K562 (cell line): ENCODE measurements around the gene GABARAP. TPM values are rescaled to one million over a fixed set of nuclear protein-coding genes. Genes with fewer than 3 reads are reported as not detected.

Experiments used
- ATF7 ChIP-seq: fragments of 450-650 bp; IDR thresholded peaks from 2 replicates; pipeline ENCODE4 v1.7.1; 2014; ENCODE audit warnings: mild to moderate bottlenecking, moderate library complexity
- E2F1 ChIP-seq: sonication (generic); formaldehyde crosslinking; IDR thresholded peaks from 2 replicates; pipeline ENCODE4 v1.8.1; 2023; ENCODE audit warnings: mild to moderate bottlenecking, missing genetic modification reagents, moderate library complexity
- HEY1 ChIP-seq: fragments of 250-450 bp; sonication (Bioruptor Pico); IDR thresholded peaks from 2 replicates; pipeline ENCODE4 v1.5.0; 2020; ENCODE audit warnings: mild to moderate bottlenecking, moderate library complexity, borderline replicate concordance
- L3MBTL2 ChIP-seq: fragments of 450-650 bp; IDR thresholded peaks from 2 replicates; pipeline ENCODE4 v1.6.1; 2016; ENCODE audit warnings: mild to moderate bottlenecking, moderate library complexity
- MCM3 ChIP-seq: fragments of 450-650 bp; IDR thresholded peaks from 2 replicates; pipeline ENCODE4 v1.6.1; 2016
- NEUROD1 ChIP-seq: fragments of 150-350 bp; IDR thresholded peaks from 2 replicates; pipeline ENCODE4 v1.6.1; 2014; ENCODE audit warnings: borderline replicate concordance, low read length, low read depth; ENCODE audit not compliant: partially characterized antibody
- NR3C1 ChIP-seq: sonication (generic); formaldehyde crosslinking; IDR thresholded peaks from 2 replicates; pipeline ENCODE4 v1.8.1; 2022; ENCODE audit warnings: missing genetic modification reagents
- OTX1 ChIP-seq: fragments of 450-650 bp; formaldehyde crosslinking; IDR thresholded peaks from 2 replicates; pipeline ENCODE4 v1.4.0; 2022; ENCODE audit warnings: mild to moderate bottlenecking
- RFX5 ChIP-seq: IDR thresholded peaks from 2 replicates; pipeline ENCODE4 v1.6.1; 2011; ENCODE audit warnings: low read depth, mild to moderate bottlenecking, improper control_type of control experiment, low read length
- SNRNP70 ChIP-seq: fragments of 200-400 bp; formaldehyde crosslinking; optimal IDR thresholded peaks from 2 replicates; pipeline ENCODE3; 2017; ENCODE audit warnings: low read depth, low read length
- XRCC4 ChIP-seq: IDR thresholded peaks from one replicate; pipeline ENCODE4 v1.6.1; 2011; ENCODE audit not compliant: insufficient read depth, insufficient read length; ENCODE audit errors: extremely low read depth
- XRCC5 ChIP-seq: fragments of 200-400 bp; formaldehyde crosslinking; IDR thresholded peaks from 2 replicates; pipeline ENCODE4 v1.6.1; 2017; ENCODE audit warnings: low read depth, mild to moderate bottlenecking, low read length
- ZBTB12 ChIP-seq: fragments of 250-450 bp; sonication (Bioruptor Pico); IDR thresholded peaks from 2 replicates; pipeline ENCODE4 v1.4.0; 2020
- ZC3H11A ChIP-seq: IDR thresholded peaks from 2 replicates; pipeline ENCODE4 v1.6.1; 2012; ENCODE audit warnings: low read depth, low read length, improper control_type of control experiment
- ZNF561 ChIP-seq: fragments of 450-650 bp; formaldehyde crosslinking; conservative IDR thresholded peaks from 2 replicates; pipeline ENCODE4 v1.4.0; 2020; ENCODE audit warnings: mild to moderate bottlenecking, moderate library complexity
- ZZZ3 ChIP-seq: fragments of 450-650 bp; IDR thresholded peaks from 2 replicates; pipeline ENCODE4 v1.6.1; 2016; ENCODE audit warnings: antibody characterized with exemption, mild to moderate bottlenecking, moderate library complexity
- polyA plus RNA-seq, 8 experiments: library from polyadenylated mRNA; depleted of rRNA in 4 of 8; stranded (reverse) in 5 of 8; unstranded in 3 of 8; fragments of >200 nt; fragmentation: Nextera tagmentation in 2 of 8; fragmentation: Illumina TruSeq in 1 of 8; extraction: Ambion mirVana in 2 of 8; extraction: Trizol in 1 of 8; gene quantifications; 2 replicates each; pipeline versions ENCODE4 v1.2.1 to v1.2.3, GENCODE V29; 2011 to 2014; ENCODE audit warnings: inconsistent platforms in 1 of 8, missing spikeins in 1 of 8
- total RNA-seq, 7 experiments: library from RNA; depleted of rRNA in 6 of 7; stranded (reverse); fragments of >200 nt in 6 of 7; fragmentation: Illumina TruSeq in 2 of 7; extraction: Trizol in 2 of 7; gene quantifications; 2 replicates each; pipeline versions ENCODE4 v1.2.1 to v1.2.3, GENCODE V29; 2011 to 2021; ENCODE audit warnings: low replicate concordance in 1 of 7
- TF ChIP-seq, protein P1 (sequence below), 2 experiments: fragments of 450-650 bp; conservative IDR thresholded peaks; 2 replicates each; pipeline ENCODE4 v1.6.1; 2017; ENCODE audit warnings: mild to moderate bottlenecking in 2 of 2, moderate library complexity in 2 of 2
- TF ChIP-seq, protein P2 (sequence below), 2 experiments: fragments of 450-650 bp in 1 of 2; IDR thresholded peaks; 2 replicates each; pipeline ENCODE4 v1.6.1; 2011 to 2017; ENCODE audit warnings: low read depth in 2 of 2, antibody characterized with exemption in 1 of 2, borderline replicate concordance in 1 of 2, low read length in 1 of 2, mild to moderate bottlenecking in 1 of 2, mixed read lengths in 1 of 2; ENCODE audit not compliant: control insufficient read depth in 1 of 2

GABARAP gene
- total and polyA plus RNA-seq, 9 of the 15 experiments (the other 6 are each of a cell fraction or from before 2014, with no cell fraction given), result 47.5 to 373 (median 152) TPM

- TF ChIP-seq ZBTB12, result no peak
- TF ChIP-seq SNRNP70, result no peak
- no peak; the same call in 1 of the 2 replicates for TF ChIP-seq L3MBTL2
- no peak for TF ChIP-seq ZZZ3
- TF ChIP-seq XRCC4, result no peak
- TF ChIP-seq, protein P1, sequence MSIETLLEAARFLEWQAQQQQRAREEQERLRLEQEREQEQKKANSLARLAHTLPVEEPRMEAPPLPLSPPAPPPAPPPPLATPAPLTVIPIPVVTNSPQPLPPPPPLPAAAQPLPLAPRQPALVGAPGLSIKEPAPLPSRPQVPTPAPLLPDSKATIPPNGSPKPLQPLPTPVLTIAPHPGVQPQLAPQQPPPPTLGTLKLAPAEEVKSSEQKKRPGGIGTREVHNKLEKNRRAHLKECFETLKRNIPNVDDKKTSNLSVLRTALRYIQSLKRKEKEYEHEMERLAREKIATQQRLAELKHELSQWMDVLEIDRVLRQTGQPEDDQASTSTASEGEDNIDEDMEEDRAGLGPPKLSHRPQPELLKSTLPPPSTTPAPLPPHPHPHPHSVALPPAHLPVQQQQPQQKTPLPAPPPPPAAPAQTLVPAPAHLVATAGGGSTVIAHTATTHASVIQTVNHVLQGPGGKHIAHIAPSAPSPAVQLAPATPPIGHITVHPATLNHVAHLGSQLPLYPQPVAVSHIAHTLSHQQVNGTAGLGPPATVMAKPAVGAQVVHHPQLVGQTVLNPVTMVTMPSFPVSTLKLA (conservative IDR thresholded peaks at IDR 0.05), result no peak; a peak in 1 of 4 replicates
- no peak for TF ChIP-seq MCM3
- TF ChIP-seq, protein P2, sequence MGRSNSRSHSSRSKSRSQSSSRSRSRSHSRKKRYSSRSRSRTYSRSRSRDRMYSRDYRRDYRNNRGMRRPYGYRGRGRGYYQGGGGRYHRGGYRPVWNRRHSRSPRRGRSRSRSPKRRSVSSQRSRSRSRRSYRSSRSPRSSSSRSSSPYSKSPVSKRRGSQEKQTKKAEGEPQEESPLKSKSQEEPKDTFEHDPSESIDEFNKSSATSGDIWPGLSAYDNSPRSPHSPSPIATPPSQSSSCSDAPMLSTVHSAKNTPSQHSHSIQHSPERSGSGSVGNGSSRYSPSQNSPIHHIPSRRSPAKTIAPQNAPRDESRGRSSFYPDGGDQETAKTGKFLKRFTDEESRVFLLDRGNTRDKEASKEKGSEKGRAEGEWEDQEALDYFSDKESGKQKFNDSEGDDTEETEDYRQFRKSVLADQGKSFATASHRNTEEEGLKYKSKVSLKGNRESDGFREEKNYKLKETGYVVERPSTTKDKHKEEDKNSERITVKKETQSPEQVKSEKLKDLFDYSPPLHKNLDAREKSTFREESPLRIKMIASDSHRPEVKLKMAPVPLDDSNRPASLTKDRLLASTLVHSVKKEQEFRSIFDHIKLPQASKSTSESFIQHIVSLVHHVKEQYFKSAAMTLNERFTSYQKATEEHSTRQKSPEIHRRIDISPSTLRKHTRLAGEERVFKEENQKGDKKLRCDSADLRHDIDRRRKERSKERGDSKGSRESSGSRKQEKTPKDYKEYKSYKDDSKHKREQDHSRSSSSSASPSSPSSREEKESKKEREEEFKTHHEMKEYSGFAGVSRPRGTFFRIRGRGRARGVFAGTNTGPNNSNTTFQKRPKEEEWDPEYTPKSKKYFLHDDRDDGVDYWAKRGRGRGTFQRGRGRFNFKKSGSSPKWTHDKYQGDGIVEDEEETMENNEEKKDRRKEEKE (IDR thresholded peaks at IDR 0.05; ENCODE audit: borderline replicate concordance in 1 of 2, control insufficient read depth in 1 of 2, low read depth in 2 of 2, low read length in 1 of 2), result no peak
- peak; percentile 35; the same call in 1 of the 2 replicates for TF ChIP-seq ATF7
- no peak for TF ChIP-seq NEUROD1
- no peak for TF ChIP-seq OTX1 (CRISPR knock-in tag)
- no peak for TF ChIP-seq ZNF561
- no peak for TF ChIP-seq E2F1 (CRISPR knock-in tag)
- no peak for TF ChIP-seq XRCC5
- no peak for TF ChIP-seq HEY1
- no peak for TF ChIP-seq NR3C1 (CRISPR knock-in tag)
- no peak for TF ChIP-seq ZC3H11A
- no peak for TF ChIP-seq RFX5
Measured at GRCh38 chr17:7241783-7242716, at the start of gene GABARAP (continued).
